Breast epithelium (tissue), 3 donors: Measurements from ENCODE around the gene SP9.

Experiments used
- CTCF ChIP-seq, 3 donors: fragments of 450-650 bp; IDR thresholded peaks; one replicate each; pipeline ENCODE4 v1.5.1; 2016 to 2017; ENCODE audit warnings: antibody characterized with exemption in 3 of 3, mild to moderate bottlenecking in 3 of 3, moderate library complexity in 3 of 3
- POLR2A ChIP-seq: fragments of 450-650 bp; IDR thresholded peaks from one replicate; pipeline ENCODE4 v1.6.1; 2016; ENCODE audit warnings: antibody characterized with exemption, mild to moderate bottlenecking, moderate library complexity
- POLR2AphosphoS5 ChIP-seq, 3 donors: sonication (generic); formaldehyde crosslinking; IDR thresholded peaks; one replicate each; pipeline ENCODE4 v1.6.1; 2017; ENCODE audit warnings: antibody characterized with exemption in 3 of 3

- TF ChIP-seq CTCF (IDR thresholded peaks at IDR 0.05): no peak
- TF ChIP-seq POLR2A: no peak
- no peak for TF ChIP-seq POLR2AphosphoS5 (IDR thresholded peaks at IDR 0.05)
These were observed 48.6 kb upstream of the SP9 start for GRCh38 chr2:174286172-174286571.
